GM12864 (cell line): ENCODE data around the gene CCT6B.
"Not testable (repeated sequence)": the region's sequence is repeated elsewhere in the genome, so short reads cannot be mapped to it uniquely, and the experiment has no call there.

Experiments used
- DNase-seq: peaks from one replicate; pipeline ENCODE4 v3.0.0-alpha.2; 2011; ENCODE audit warnings: low read depth
- H3K4me3 ChIP-seq: 2 replicates; pipeline ENCODE4 v1.5.1; 2011; ENCODE audit warnings: mild to moderate bottlenecking, low read depth, low read length, control low read depth
- CTCF ChIP-seq: IDR thresholded peaks from 2 replicates; pipeline ENCODE4 v1.5.1; 2011; ENCODE audit warnings: low read depth, mild to moderate bottlenecking, moderate library complexity, low read length, control low read depth, inconsistent platforms; ENCODE audit errors: missing control alignments

CCT6B gene

GRCh38 chr17:34961093-34961911, at the start of gene CCT6B, which contains the start of gene ZNF830:
TSS of gene CCT6B (minus strand) at chr17:34961460. CDS start at chr17:34961393, 67 bp downstream.
TSS of gene ZNF830 (plus strand) at chr17:34961540. CDS start at chr17:34961567, 27 bp downstream.
- peak; percentile 90 for DNase-seq
- no peak for TF ChIP-seq CTCF
- H3K4me3 ChIP-seq = peak within 1 kb of the TSS; percentile 76

- no peak for TF ChIP-seq CTCF
- no peak for DNase-seq
- H3K4me3 ChIP-seq = no peak overlapping the region
These were observed 48.8 kb upstream of the CCT6B start for GRCh38 chr17:35010093-35010492.

- DNase-seq = no peak
- TF ChIP-seq CTCF = no peak
- no peak overlapping the region for H3K4me3 ChIP-seq
These were observed 45.7 kb upstream of the CCT6B start for GRCh38 chr17:35006961-35007360.

- no peak for TF ChIP-seq CTCF
- no peak for DNase-seq
- no peak overlapping the region for H3K4me3 ChIP-seq
These were observed 45.1 kb upstream of the CCT6B start for GRCh38 chr17:35006345-35006744.

- TF ChIP-seq CTCF = no peak
- H3K4me3 ChIP-seq = no peak overlapping the region
- DNase-seq = no peak
These were observed 42.5 kb upstream of the CCT6B start for GRCh38 chr17:35003778-35004177.

- no peak for DNase-seq
- no peak overlapping the region for H3K4me3 ChIP-seq
- no peak for TF ChIP-seq CTCF
These were observed 41.8 kb upstream of the CCT6B start for GRCh38 chr17:35002876-35003551.

- H3K4me3 ChIP-seq = no peak overlapping the region
- no peak for TF ChIP-seq CTCF
- DNase-seq = no peak
These were observed 40.3 kb upstream of the CCT6B start for GRCh38 chr17:35001549-35001948.

- not testable (repeated sequence) for H3K4me3 ChIP-seq, DNase-seq
These were observed 39.7 kb upstream of the CCT6B start for GRCh38 chr17:35000965-35001364.
